Measurements from ENCODE around the gene FIBCD1.

FIBCD1 gene

DNA sequence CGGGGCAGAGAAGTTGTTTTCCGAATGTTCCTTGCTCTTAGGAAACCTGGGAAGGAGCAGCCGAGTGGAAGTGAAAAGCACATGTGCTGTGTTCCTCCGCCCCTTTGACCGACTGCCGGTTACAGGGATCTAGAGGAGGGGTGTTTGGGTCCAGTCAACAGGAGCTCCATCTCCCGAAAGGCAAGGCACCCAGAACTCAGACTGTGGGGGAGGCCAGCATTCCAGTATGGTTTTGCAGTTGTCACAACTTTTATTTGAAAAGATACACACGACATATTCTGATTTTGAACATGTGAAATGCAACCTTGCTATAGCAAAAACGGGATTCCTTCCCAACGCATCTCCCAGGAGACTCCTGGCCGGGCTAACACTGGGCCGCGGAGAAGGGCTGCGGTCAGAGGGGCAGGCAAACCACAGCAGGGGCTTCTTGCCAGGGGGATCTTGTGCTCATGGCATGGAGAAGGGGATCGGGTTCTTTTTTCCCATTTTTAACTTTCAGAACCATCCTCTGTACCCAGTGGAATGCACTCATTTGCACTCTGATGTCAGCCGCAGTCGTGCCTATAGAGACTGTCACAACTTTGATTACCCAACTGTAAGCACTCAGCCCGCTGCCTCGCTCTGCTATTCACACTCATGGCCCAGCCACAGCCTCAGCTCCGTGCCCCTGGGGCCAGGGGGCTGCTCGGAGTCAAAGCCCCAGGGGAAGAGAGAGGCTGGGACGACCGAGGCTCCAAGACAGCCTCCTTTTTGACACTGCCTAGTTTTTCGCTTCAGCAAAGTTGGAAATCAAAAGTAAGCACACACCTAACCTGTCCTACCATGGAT lies 46.4 kb downstream of the FIBCD1 start:
- TF ChIP-seq, protein P1, sequence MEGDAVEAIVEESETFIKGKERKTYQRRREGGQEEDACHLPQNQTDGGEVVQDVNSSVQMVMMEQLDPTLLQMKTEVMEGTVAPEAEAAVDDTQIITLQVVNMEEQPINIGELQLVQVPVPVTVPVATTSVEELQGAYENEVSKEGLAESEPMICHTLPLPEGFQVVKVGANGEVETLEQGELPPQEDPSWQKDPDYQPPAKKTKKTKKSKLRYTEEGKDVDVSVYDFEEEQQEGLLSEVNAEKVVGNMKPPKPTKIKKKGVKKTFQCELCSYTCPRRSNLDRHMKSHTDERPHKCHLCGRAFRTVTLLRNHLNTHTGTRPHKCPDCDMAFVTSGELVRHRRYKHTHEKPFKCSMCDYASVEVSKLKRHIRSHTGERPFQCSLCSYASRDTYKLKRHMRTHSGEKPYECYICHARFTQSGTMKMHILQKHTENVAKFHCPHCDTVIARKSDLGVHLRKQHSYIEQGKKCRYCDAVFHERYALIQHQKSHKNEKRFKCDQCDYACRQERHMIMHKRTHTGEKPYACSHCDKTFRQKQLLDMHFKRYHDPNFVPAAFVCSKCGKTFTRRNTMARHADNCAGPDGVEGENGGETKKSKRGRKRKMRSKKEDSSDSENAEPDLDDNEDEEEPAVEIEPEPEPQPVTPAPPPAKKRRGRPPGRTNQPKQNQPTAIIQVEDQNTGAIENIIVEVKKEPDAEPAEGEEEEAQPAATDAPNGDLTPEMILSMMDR (conservative IDR thresholded peaks at IDR 0.05; ENCODE audit: low read depth, low read length): no peak
- H3K27me3 ChIP-seq (ENCODE audit: insufficient read depth, low read depth): peaks cover 23% of the 10 kb centered on the region

GRCh38 chr9:130891688-130892476 lies 47.2 kb downstream of the FIBCD1 start:
- Histone ChIP-seq H3K27me3 (ENCODE audit: insufficient read depth, low read depth) (peaks cover 15% of the 10 kb centered on the region), H3K79me2 (ENCODE audit: insufficient read depth, low read depth) (no peaks in the 10 kb centered on the region), H3K27ac (no peak overlapping the region), H3K4me1 (ENCODE audit: low read depth, poor library complexity, severe bottlenecking) (no peaks in the 10 kb centered on the region), H2AFZ (ENCODE audit: low read depth) (no peak overlapping the region), H4K20me1 (ENCODE audit: insufficient read depth) (no peaks in the 10 kb centered on the region), H3K4me2 (no peak overlapping the region), H3K36me3 (ENCODE audit: insufficient read depth) (no peaks in the 10 kb centered on the region), H3K9ac (no peak overlapping the region), H3K4me3 (IDR thresholded peaks at IDR 0.05; ENCODE audit: insufficient read depth, low read depth, low read length) (no peak overlapping the region)
- TF ChIP-seq, protein P1 (conservative IDR thresholded peaks at IDR 0.05; ENCODE audit: low read depth, low read length): no peak

More for the DNA sequence above, 46.4 kb downstream of the FIBCD1 start:
- Histone ChIP-seq H4K20me1 (ENCODE audit: insufficient read depth) (no peaks in the 10 kb centered on the region), H3K27ac (no peak overlapping the region), H3K79me2 (ENCODE audit: insufficient read depth, low read depth) (no peaks in the 10 kb centered on the region), H3K4me2 (no peak overlapping the region), H3K9ac (no peak overlapping the region), H2AFZ (ENCODE audit: low read depth) (no peak overlapping the region), H3K4me3 (IDR thresholded peaks at IDR 0.05; ENCODE audit: insufficient read depth, low read depth, low read length) (no peak overlapping the region), H3K4me1 (ENCODE audit: low read depth, poor library complexity, severe bottlenecking) (no peaks in the 10 kb centered on the region), H3K36me3 (ENCODE audit: insufficient read depth) (no peaks in the 10 kb centered on the region)

DNA sequence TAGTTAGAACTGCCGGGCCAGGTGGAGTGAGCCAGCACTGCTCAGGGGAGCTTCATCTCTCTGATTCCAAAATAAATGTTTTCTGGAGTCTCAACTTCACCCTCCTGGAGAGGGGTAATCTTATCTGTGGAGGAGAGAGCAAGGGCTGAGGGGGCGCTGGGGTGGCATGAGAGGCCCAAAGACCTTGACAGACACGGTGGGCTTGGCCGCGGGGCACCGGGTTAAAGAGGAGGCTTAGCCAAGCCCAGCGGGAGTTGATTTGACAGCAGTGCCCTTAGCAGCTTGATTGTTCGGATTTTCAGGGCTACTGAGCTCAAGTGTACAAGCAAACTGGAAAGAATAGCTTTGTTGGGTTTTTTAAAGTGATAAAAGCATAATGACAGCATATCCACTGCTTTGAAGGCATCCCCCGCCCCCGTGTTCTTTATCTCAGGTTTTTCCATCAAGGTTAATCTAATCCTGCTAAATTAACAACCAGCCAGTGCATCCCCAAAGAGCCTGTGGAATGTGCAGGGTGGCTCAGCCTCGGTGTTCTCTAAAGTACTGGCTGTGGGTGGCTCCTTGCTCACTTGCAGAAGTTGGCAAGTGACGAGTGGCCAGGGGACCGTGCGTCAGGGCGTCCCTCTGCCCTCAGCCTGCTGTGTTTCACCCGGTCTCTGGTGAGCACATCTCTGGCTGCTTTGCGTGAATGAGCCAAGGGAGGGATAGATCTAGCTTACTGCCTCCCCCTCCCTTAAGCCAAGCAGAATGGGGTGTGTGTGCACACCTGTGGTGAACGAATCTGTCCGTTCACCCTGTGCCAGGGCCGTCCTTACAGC lies 48.0 kb downstream of the FIBCD1 start:
- no peaks in the 10 kb centered on the region for H4K20me1 ChIP-seq (ENCODE audit: insufficient read depth)
- TF ChIP-seq, protein P1 (conservative IDR thresholded peaks at IDR 0.05; ENCODE audit: low read depth, low read length): no peak
- H2AFZ ChIP-seq (ENCODE audit: low read depth): no peak overlapping the region
- peaks cover 7% of the 10 kb centered on the region for H3K27me3 ChIP-seq (ENCODE audit: insufficient read depth, low read depth)
- no peak overlapping the region for H3K9ac ChIP-seq
- no peaks in the 10 kb centered on the region for H3K79me2 ChIP-seq (ENCODE audit: insufficient read depth, low read depth)
- no peaks in the 10 kb centered on the region for H3K36me3 ChIP-seq (ENCODE audit: insufficient read depth)
- no peaks in the 10 kb centered on the region for H3K4me1 ChIP-seq (ENCODE audit: low read depth, poor library complexity, severe bottlenecking)
- no peak overlapping the region for H3K4me2 ChIP-seq
- no peak overlapping the region for H3K4me3 ChIP-seq (IDR thresholded peaks at IDR 0.05; ENCODE audit: insufficient read depth, low read depth, low read length)
- H3K27ac ChIP-seq: no peak overlapping the region

DNA sequence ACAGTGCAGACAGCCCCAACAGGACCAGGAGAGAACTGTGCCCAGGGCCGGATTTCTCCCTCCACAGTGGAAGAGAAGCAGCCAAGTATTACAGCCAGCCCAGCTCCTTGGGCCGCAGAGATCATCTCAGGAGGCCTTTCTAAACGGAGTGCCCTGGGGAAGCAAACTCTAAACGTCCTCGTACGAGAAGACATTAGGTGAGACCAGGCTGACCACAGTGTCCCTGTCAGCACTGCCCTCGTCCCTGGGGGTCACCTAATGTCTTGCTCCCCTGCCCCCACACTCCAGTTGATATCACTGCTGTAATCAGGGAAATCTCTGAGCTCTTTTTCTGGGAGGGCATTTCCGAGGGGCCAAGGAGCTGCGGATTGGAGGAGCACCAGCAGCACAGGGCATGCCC lies 48.9 kb downstream of the FIBCD1 start:
- H3K4me1 ChIP-seq (ENCODE audit: low read depth, poor library complexity, severe bottlenecking): no peaks in the 10 kb centered on the region
- TF ChIP-seq, protein P1 (conservative IDR thresholded peaks at IDR 0.05; ENCODE audit: low read depth, low read length): no peak
- no peak overlapping the region for H3K27ac ChIP-seq
- H2AFZ ChIP-seq (ENCODE audit: low read depth): no peak overlapping the region
- no peak overlapping the region for H3K4me2 ChIP-seq
- H3K79me2 ChIP-seq (ENCODE audit: insufficient read depth, low read depth): no peaks in the 10 kb centered on the region
- no peak overlapping the region for H3K4me3 ChIP-seq (IDR thresholded peaks at IDR 0.05; ENCODE audit: insufficient read depth, low read depth, low read length)
- no peaks in the 10 kb centered on the region for H4K20me1 ChIP-seq (ENCODE audit: insufficient read depth)
- no peaks in the 10 kb centered on the region for H3K27me3 ChIP-seq (ENCODE audit: insufficient read depth, low read depth)
- H3K9ac ChIP-seq: no peak overlapping the region
- H3K36me3 ChIP-seq (ENCODE audit: insufficient read depth): no peaks in the 10 kb centered on the region
